ENCODE data around the gene PPFIBP1.

Gene PPFIBP1

DNA sequence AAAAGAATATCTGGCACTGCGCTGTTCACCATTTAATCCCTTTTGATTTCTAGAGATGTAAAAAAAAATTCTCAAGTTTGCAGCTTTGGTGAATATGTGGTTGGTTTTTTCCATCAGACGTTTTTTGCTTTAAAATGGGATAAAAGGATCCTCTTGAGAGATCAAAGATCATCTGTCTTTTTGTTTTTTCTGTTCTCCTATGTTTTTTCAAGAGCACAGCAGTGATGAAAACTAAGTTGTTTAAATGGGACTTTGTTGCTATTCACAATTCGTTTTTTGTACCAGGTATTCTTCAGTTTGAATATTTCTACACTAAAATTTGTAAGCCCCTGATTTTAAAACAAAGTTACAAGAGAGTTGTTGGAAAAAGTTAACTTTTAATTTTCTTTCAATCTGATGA is 142.5 kb downstream of the PPFIBP1 start:
- in situ Hi-C loops (cut with MboI; ENCODE audit: low sequenced_read_pairs, unreplicated experiment): no loop called here
- DNase-seq (ENCODE audit: low spot score): no peak
- TF ChIP-seq CTCF (IDR thresholded peaks at IDR 0.05; ENCODE audit: borderline replicate concordance, control extremely low read depth, extremely low read depth, insufficient read depth, missing control alignments): no peak

DNA sequence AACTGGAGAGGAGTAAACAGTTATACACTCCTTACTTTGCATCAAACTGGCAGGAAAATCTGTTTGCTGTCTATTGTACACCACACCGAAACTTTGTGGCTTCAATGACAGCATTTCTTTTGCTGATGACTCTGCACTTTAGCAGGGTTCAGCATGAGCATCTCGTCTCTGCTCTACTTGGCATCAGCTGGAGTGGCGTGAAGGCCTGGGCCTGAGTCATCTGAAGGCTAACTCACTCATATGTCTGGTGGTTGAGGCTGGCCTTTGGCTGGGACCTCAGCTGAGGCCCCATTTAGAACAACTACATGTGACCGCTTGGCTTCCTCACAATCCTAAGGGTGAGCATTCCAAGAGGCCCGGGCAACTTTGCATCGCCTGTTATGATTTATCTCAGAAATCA is 143.5 kb downstream of the PPFIBP1 start:
- DNase-seq (ENCODE audit: low spot score): no peak
- in situ Hi-C loops (cut with MboI; ENCODE audit: low sequenced_read_pairs, unreplicated experiment): no loop called here
- no peak for TF ChIP-seq CTCF (IDR thresholded peaks at IDR 0.05; ENCODE audit: borderline replicate concordance, control extremely low read depth, extremely low read depth, insufficient read depth, missing control alignments)

- in situ Hi-C loops (cut with MboI; ENCODE audit: low sequenced_read_pairs, unreplicated experiment): no loop called here
- DNase-seq (ENCODE audit: low spot score): no peak
- no peak for TF ChIP-seq CTCF (IDR thresholded peaks at IDR 0.05; ENCODE audit: borderline replicate concordance, control extremely low read depth, extremely low read depth, insufficient read depth, missing control alignments)
Observed at GRCh38 chr12:27672051-27672450, 148.0 kb downstream of the PPFIBP1 start.

DNA sequence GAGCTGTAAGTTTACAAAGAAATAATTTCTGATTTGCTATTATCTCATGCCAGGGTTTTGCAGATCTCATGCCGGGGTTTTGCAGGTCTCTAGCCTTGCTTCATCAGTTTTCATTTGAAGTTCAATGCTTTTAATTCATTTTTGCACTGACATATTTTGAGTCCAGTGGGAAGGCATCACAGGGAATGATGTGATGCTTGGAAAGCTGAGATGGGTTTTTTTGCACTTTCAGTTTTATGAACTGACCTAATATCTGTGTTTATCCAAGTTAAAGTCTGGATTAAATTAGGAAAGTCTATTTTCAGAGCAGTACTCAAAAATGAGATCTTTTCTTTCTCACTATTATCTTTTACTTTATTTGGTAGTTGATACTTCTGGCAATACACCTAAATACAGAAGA is 148.6 kb downstream of the PPFIBP1 start:
- DNase-seq (ENCODE audit: low spot score): no peak
- in situ Hi-C loops (cut with MboI; ENCODE audit: low sequenced_read_pairs, unreplicated experiment): no loop called here
- no peak for TF ChIP-seq CTCF (IDR thresholded peaks at IDR 0.05; ENCODE audit: borderline replicate concordance, control extremely low read depth, extremely low read depth, insufficient read depth, missing control alignments)

DNA sequence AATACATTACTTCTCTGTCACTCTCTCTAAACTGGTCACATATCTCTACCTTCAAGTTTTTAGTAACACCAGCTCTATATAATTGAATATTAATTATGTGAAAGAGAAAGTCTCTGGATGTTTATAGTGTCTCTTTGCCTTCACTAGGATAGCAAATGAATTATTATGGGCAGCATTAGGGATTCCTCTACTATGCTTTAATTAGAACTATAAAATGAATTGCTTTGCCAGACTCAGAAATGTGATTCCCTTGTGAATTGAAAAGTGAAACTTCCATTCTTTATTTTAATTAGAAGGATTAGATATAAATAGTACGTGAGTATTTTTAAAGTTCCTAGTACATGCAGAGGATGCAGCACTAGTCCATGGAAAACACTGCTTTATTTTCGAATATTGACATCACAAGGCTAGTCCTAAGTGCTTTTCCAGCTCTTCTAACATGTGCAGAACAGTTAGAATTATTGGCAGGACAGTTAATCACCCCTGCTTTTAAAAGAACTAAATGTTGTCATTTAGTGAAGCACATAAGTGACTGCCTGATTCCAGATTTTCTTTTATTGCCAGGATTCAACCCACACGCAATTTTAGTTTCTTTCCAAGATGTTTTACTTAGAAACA is 149.2 kb downstream of the PPFIBP1 start:
- no peak for DNase-seq (ENCODE audit: low spot score)
- in situ Hi-C loops (cut with MboI; ENCODE audit: low sequenced_read_pairs, unreplicated experiment): no loop called here

GRCh38 chr12:27674989-27675388 is 151.0 kb downstream of the PPFIBP1 start:
- TF ChIP-seq CTCF (IDR thresholded peaks at IDR 0.05; ENCODE audit: borderline replicate concordance, control extremely low read depth, extremely low read depth, insufficient read depth, missing control alignments): no peak
- in situ Hi-C loops (cut with MboI; ENCODE audit: low sequenced_read_pairs, unreplicated experiment): no loop called here
- no peak for DNase-seq (ENCODE audit: low spot score)

More for the DNA sequence above, 149.2 kb downstream of the PPFIBP1 start:
- TF ChIP-seq CTCF (IDR thresholded peaks at IDR 0.05; ENCODE audit: borderline replicate concordance, control extremely low read depth, extremely low read depth, insufficient read depth, missing control alignments): no peak

Data from GM13976 (cell line).